Osteoblast (primary cell): Measurements from ENCODE around the gene PRR15L. TPM values are rescaled to one million over a fixed set of nuclear protein-coding genes. Genes with fewer than 3 reads are reported as not detected.
"Not testable (repeated sequence)": the region's sequence is repeated elsewhere in the genome, so short reads cannot be mapped to it uniquely, and the experiment has no call there.

Experiments
- DNase-seq: peaks from one replicate; pipeline ENCODE4 v3.0.0; 2011; ENCODE audit warnings: low spot score, mixed read lengths; ENCODE audit not compliant: insufficient read length; ENCODE audit errors: missing footprints
- H2AFZ ChIP-seq: 2 replicates; pipeline ENCODE4 v1.6.0; 2011; ENCODE audit warnings: mild to moderate bottlenecking, low read length
- H3K27ac ChIP-seq: 2 replicates; pipeline ENCODE4 v1.5.1; 2011; ENCODE audit warnings: mild to moderate bottlenecking, low read depth, low read length, moderate library complexity
- H3K27me3 ChIP-seq: 2 replicates; pipeline ENCODE4 v1.6.0; 2012; ENCODE audit warnings: mild to moderate bottlenecking, control low read depth, inconsistent platforms, low read length, moderate library complexity; ENCODE audit not compliant: insufficient read depth
- H3K36me3 ChIP-seq: 2 replicates; pipeline ENCODE4 v1.5.1; 2011; ENCODE audit warnings: mild to moderate bottlenecking, low read length, control low read depth, moderate library complexity; ENCODE audit not compliant: insufficient read depth
- H3K4me1 ChIP-seq: 2 replicates; pipeline ENCODE4 v1.5.1; 2011; ENCODE audit warnings: mild to moderate bottlenecking, low read length, control low read depth, moderate library complexity; ENCODE audit not compliant: insufficient read depth
- H3K4me2 ChIP-seq: 2 replicates; pipeline ENCODE4 v1.6.0; 2011; ENCODE audit warnings: mild to moderate bottlenecking, low read length; ENCODE audit not compliant: insufficient read depth
- H3K4me3 ChIP-seq: fragments of 200-600 bp; sonication (generic); 3 replicates; pipeline ENCODE4 v1.5.1; 2012; ENCODE audit warnings: mild to moderate bottlenecking, low read length, inconsistent platforms; ENCODE audit not compliant: insufficient read depth
- H3K79me2 ChIP-seq: 2 replicates; pipeline ENCODE4 v1.6.0; 2012; ENCODE audit warnings: mild to moderate bottlenecking, low read length, control low read depth, inconsistent platforms; ENCODE audit not compliant: insufficient read depth
- H3K9me3 ChIP-seq: 2 replicates; pipeline ENCODE4 v1.5.1; 2011; ENCODE audit warnings: low read depth, low read length, control low read depth
- H4K20me1 ChIP-seq: 2 replicates; pipeline ENCODE4 v1.6.0; 2012; ENCODE audit warnings: mild to moderate bottlenecking, low read length, control low read depth; ENCODE audit not compliant: insufficient read depth
- total RNA-seq: library from RNA; depleted of rRNA; stranded (reverse); fragments of >200 nt; gene quantifications from 2 replicates; pipeline ENCODE4 v1.2.3, GENCODE V29; 2012
- TF ChIP-seq, protein P1 (sequence below): IDR thresholded peaks from 2 replicates; pipeline ENCODE4 v1.5.1; 2011; ENCODE audit warnings: mild to moderate bottlenecking, low read depth, low read length, moderate library complexity; ENCODE audit errors: extremely low read depth

Gene PRR15L
- total RNA-seq, 1 donor = not detected

DNA sequence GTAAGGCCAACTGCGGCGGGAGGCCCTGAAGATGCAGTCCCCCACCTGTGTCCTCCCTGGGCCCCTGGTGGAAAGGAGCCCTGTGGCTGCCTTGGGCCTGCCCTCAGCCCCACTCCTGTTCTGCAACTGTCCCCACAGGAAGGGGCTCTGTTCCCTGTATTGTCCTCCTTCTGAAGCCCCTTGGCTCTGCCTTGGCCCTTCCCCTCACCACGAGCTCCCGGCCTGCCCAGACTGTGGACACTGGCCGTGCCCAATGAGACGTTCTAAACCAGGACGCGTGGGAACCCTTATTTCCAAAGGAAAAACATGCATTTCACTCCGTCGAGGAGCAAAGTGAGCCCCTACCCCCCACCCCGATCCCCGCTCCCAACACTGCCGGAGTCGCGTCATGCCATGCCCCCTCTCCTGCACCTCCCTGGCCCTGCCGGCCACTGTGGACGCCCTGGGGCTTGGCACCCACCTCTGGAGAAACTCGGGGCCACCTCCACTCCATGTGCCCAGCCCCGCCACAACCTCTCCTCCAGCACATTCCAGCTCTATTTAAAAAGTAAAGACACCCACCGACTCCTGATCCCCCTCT lies 29.8 kb downstream of the PRR15L start:
- Histone ChIP-seq H3K4me1 (no peaks in the 10 kb centered on the region), H3K27ac (no peak overlapping the region), H3K9me3 (no peaks in the 10 kb centered on the region), H3K36me3 (peaks cover 41% of the 10 kb centered on the region), H4K20me1 (no peaks in the 10 kb centered on the region), H2AFZ (no peak overlapping the region), H3K27me3 (no peaks in the 10 kb centered on the region), H3K4me3 (no peak overlapping the region), H3K4me2 (no peak overlapping the region), H3K79me2 (no peaks in the 10 kb centered on the region)
- TF ChIP-seq, protein P1, sequence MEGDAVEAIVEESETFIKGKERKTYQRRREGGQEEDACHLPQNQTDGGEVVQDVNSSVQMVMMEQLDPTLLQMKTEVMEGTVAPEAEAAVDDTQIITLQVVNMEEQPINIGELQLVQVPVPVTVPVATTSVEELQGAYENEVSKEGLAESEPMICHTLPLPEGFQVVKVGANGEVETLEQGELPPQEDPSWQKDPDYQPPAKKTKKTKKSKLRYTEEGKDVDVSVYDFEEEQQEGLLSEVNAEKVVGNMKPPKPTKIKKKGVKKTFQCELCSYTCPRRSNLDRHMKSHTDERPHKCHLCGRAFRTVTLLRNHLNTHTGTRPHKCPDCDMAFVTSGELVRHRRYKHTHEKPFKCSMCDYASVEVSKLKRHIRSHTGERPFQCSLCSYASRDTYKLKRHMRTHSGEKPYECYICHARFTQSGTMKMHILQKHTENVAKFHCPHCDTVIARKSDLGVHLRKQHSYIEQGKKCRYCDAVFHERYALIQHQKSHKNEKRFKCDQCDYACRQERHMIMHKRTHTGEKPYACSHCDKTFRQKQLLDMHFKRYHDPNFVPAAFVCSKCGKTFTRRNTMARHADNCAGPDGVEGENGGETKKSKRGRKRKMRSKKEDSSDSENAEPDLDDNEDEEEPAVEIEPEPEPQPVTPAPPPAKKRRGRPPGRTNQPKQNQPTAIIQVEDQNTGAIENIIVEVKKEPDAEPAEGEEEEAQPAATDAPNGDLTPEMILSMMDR = no peak
- DNase-seq = no peak

GRCh38 chr17:47925678-47925988 lies 32.0 kb downstream of the PRR15L start:
- H3K79me2 ChIP-seq = no peaks in the 10 kb centered on the region
- H3K27me3 ChIP-seq = no peaks in the 10 kb centered on the region
- TF ChIP-seq, protein P1 = no peak
- H3K27ac ChIP-seq = no peak overlapping the region
- H3K36me3 ChIP-seq = peaks cover 44% of the 10 kb centered on the region
- H3K4me2 ChIP-seq = no peak overlapping the region
- no peaks in the 10 kb centered on the region for H3K4me1 ChIP-seq
- no peak for DNase-seq
- no peaks in the 10 kb centered on the region for H3K9me3 ChIP-seq
- no peak overlapping the region for H3K4me3 ChIP-seq
- H4K20me1 ChIP-seq = no peaks in the 10 kb centered on the region
- H2AFZ ChIP-seq = no peak overlapping the region

GRCh38 chr17:47924785-47925677 lies 32.7 kb downstream of the PRR15L start:
- TF ChIP-seq, protein P1 = no peak
- no peaks in the 10 kb centered on the region for H3K79me2 ChIP-seq
- H3K36me3 ChIP-seq = peaks cover 44% of the 10 kb centered on the region
- H4K20me1 ChIP-seq = no peaks in the 10 kb centered on the region
- H3K27me3 ChIP-seq = no peaks in the 10 kb centered on the region
- H3K9me3 ChIP-seq = no peaks in the 10 kb centered on the region
- no peak overlapping the region for H3K27ac ChIP-seq
- DNase-seq = no peak
- H2AFZ ChIP-seq = no peak overlapping the region
- no peak overlapping the region for H3K4me2 ChIP-seq
- no peak overlapping the region for H3K4me3 ChIP-seq
- H3K4me1 ChIP-seq = no peaks in the 10 kb centered on the region

GRCh38 chr17:47919889-47920288 lies 37.8 kb downstream of the PRR15L start:
- H2AFZ ChIP-seq, DNase-seq, H3K27ac ChIP-seq, H3K27me3 ChIP-seq, H3K4me3 ChIP-seq, H3K79me2 ChIP-seq, H3K9me3 ChIP-seq, H3K4me2 ChIP-seq, H4K20me1 ChIP-seq, H3K4me1 ChIP-seq: not testable (repeated sequence)
- peaks cover 28% of the 10 kb centered on the region for H3K36me3 ChIP-seq
